Epithelial cell of esophagus (primary cell): Measurements from ENCODE around the gene RNPS1.

Experiments
- DNase-seq: peaks from one replicate; pipeline ENCODE4 v3.0.0; 2010; ENCODE audit warnings: low read depth
- H3K4me3 ChIP-seq: 2 replicates; pipeline ENCODE4 v1.5.1; 2011; ENCODE audit warnings: mild to moderate bottlenecking, low read length, control low read depth
- TF ChIP-seq, protein P1 (sequence below): IDR thresholded peaks from 2 replicates; pipeline ENCODE4 v1.5.1; 2011; ENCODE audit warnings: low read depth, mild to moderate bottlenecking, low read length, control low read depth, inconsistent platforms; ENCODE audit not compliant: insufficient read depth; ENCODE audit errors: missing control alignments

Gene RNPS1

DNA sequence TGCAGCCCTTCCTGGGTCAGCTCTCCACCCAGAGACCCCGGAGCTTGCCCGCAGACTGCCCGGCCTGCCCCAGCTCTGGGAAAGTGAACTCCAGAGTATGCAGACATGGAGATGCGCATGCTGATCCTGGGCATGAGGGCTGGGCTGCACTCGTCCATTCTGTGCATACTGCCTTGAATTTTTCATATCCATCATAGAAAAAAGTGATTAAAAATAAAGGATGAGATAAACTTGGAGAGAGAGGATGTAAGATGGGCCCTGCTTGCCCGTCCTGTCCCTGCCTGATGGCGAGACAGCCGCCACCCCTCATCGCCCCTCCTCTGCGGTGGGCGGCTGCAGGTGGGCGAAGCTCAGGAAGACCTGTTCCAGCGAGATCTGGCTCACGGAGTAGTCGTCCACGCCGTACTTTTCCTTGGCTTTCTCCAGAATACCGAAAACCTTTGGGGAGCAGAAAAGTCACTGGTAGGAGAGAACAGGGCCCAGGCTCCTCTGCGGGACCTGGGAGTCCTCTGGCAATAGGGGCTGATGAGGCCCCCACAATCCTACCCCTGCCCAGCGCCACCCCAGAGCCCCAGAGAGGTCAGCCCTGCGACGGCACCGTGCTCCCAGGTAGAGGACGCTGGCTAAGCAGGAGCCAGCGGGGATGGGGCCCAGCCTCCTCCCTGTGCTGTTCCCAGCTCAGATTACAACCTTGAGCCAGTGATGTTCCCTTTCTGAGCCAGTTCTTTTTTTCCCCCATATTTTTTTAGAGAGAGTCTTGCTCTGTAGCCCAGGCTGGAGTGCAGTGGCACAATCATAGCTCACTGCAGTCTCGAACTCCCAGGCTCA, 8.7 kb upstream of the RNPS1 start:
- TF ChIP-seq, protein P1, sequence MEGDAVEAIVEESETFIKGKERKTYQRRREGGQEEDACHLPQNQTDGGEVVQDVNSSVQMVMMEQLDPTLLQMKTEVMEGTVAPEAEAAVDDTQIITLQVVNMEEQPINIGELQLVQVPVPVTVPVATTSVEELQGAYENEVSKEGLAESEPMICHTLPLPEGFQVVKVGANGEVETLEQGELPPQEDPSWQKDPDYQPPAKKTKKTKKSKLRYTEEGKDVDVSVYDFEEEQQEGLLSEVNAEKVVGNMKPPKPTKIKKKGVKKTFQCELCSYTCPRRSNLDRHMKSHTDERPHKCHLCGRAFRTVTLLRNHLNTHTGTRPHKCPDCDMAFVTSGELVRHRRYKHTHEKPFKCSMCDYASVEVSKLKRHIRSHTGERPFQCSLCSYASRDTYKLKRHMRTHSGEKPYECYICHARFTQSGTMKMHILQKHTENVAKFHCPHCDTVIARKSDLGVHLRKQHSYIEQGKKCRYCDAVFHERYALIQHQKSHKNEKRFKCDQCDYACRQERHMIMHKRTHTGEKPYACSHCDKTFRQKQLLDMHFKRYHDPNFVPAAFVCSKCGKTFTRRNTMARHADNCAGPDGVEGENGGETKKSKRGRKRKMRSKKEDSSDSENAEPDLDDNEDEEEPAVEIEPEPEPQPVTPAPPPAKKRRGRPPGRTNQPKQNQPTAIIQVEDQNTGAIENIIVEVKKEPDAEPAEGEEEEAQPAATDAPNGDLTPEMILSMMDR: no peak
- H3K4me3 ChIP-seq: no peak overlapping the region
- DNase-seq: no peak

DNA sequence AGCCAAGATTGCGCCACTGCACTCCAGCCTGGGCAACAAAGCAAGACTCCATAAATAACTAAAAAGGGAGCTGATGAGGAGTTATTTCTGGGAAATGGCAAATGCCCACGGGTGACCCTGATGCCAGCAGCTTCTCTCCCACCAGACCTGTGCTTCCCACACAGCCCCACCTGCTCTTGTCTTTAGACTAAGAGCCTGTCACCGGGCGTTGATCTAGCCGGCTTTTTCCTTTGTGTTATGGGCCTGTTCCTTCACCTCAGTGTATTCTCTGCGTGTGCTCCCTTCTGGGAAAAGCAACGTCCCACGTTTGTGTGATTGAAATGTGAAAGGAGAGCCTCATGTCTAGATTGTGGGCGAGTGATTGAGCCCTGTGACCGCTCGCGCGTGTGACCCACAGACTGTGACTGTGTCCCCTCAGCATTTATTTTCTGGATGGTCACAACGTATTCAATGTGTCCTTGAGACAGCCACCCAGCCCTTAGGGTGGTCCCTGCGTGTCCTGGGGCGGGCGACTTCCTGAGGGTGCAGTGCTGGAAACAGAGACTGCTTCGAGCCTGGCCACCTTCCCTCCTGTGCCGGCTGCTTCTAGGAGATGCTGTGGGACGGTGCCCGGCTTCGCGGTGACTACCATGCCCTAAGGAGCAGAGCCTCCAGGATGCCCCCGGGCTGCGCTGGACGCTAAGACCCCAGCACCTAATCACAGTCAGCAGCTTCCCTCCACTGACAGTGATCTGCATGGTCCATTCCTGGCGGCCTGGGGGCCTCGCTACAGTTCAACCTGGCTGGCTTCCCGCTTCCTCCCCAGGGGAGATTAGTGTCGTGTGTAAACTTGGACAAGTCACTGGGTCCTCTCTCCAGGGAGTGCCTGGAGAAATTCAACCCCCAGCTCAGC, 7.8 kb upstream of the RNPS1 start:
- no peak overlapping the region for H3K4me3 ChIP-seq
- DNase-seq: no peak
- TF ChIP-seq, protein P1: no peak

DNA sequence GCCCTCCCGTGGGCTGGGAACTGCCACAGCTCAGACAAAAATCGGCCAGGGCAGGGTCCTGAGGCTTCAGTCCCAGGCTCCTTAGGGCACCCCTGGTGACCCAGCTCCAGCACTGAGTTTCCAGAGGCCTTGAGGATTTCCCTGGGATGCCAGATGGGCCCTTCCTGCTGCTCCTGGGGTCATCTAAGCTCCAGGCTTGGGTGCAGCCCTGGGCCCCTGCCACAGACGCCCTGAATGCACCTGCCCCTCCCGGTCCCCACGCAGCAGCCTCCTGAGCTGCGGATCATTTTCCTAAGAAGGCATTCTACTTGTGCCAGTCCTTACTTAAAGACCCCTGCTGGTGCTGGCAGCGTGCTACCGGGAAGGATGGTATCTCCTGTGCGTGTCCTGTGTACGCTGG, 6.0 kb upstream of the RNPS1 start:
- no peak overlapping the region for H3K4me3 ChIP-seq
- no peak for DNase-seq
- TF ChIP-seq, protein P1: no peak

DNA sequence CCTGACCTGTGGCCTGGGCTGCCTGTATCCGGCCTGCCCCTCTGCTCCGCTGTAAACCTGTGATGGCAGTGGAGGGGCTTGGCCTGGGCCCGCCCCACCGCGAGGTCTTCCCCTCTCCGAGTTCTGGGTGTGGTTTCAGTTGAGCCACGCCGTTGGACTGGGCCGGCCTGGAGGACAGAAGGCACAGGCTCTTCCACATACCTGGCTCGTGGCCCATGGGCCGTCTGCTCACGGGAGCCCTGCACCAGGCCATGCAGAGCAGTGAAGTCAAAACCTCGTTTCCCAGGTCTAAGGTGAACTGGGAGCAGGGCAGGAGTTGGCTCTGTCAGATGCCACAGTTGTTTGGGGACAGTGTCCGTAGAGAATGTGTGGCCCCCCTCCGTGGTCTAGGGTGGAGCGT, 5.6 kb upstream of the RNPS1 start:
- TF ChIP-seq, protein P1: no peak
- no peak overlapping the region for H3K4me3 ChIP-seq
- no peak for DNase-seq

DNA sequence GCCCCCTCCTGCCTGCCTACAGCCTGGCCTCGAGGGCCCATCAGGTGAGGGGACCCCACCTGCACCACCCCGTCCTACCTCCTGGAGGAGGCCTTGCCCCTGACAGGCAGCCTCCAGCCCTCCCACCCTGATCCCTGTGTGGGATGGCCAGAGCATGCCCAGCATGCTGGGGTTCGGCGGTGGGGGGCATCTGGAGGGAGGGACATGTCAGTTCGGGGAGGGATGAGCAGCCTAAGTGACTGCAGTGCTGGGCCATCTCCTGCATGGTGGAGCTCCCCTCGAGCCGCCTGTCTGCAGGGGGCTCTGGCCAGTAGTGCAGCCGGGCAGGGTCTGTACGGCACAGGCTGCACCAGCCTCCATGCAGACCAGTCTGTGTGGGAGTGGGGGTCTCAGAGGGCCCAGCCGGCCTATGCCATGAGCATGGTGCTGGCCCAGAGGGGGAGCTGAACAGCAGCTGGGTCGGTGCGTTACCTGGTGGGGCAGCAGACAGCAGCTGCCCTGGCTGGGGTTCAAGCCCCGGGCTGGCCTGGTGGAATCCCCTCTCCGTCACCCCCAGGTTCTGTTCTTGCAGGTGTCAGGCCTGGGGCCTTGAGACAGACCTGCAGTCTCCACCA, 4.0 kb upstream of the RNPS1 start:
- TF ChIP-seq, protein P1: no peak
- no peak overlapping the region for H3K4me3 ChIP-seq
- DNase-seq: no peak

DNA sequence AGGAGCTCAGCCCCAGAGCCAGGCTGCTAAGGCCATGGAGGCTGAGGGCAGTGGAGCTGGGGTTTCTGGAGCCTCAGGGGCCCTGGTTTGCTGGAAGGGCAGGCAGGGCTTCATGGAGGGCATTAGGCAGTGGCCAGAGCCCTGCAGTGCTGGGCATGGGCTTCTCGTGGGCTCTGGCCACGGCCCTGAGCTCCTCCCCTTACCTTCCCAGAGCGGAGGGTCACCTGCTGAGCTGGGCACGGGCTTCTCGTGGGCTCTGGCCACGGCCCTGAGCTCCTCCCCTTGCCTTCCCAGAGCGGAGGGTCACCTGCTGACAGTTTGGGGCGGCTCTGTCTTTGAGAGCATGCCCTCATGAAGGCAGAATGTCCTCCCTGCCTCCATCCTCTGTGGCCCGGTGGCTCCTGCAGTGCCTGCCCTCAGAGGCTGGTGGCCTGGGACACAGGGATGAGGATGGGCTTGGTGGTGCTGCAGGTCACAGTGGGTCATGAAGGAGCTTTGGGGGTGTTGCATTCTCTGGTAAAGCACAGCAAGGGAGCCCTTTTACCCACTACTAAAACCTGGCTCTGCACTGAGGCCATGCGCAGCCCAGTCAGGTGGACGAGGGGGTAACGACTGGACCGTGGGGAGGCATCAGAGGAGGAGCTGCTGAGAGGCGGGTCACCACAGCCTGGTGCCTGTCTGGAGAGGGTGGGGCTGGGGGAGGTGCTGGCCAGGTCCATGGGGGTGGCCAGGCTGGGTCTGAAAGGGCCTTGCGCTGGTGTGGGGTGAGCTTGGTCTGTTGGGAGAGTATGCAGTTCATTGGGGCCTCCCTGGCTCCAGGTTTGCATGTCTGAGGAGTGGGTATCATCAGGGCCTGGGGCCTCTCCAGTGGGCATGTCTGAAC, 2.9 kb upstream of the RNPS1 start:
- DNase-seq: no peak
- TF ChIP-seq, protein P1: no peak
- H3K4me3 ChIP-seq: no peak overlapping the region
